Body of pancreas (tissue), 4 donors: ENCODE results near the gene DACH1. TPM values are rescaled to one million over a fixed set of nuclear protein-coding genes. Genes with fewer than 3 reads are reported as not detected.

Experiments used
- ATAC-seq: fragments of 150-250 bp; one replicate; pipeline ENCODE4 v1.9.1; 2016
- DNase-seq, 4 donors: peaks; one replicate each; pipeline ENCODE4 v3.0.0-alpha.2; 2019
- H3K27ac ChIP-seq, 4 donors: fragments of 200-600 bp; sonication (generic); 1 replicate in 3 of 4; 2 replicates in 1 of 4; pipeline versions ENCODE4 v1.5.1 to v1.6.1; 2016 to 2019; ENCODE audit warnings: mild to moderate bottlenecking in 1 of 4, mixed read lengths in 1 of 4, moderate library complexity in 1 of 4
- H3K27me3 ChIP-seq, 2 donors: fragments of 200-600 bp; sonication (generic); one replicate each; pipeline ENCODE4 v1.6.0; 2016; ENCODE audit warnings: mild to moderate bottlenecking in 1 of 2
- H3K36me3 ChIP-seq, 2 donors: fragments of 200-600 bp; sonication (generic); replicated peaks in 1 of 2; 2 replicates each; pipeline ENCODE4 v1.5.1; 2016; ENCODE audit warnings: low read depth in 2 of 2; ENCODE audit not compliant: insufficient read depth in 1 of 2
- H3K4me1 ChIP-seq: fragments of 200-600 bp; sonication (generic); one replicate; pipeline ENCODE4 v1.6.0; 2016
- H3K4me3 ChIP-seq, 2 donors: fragments of 200-600 bp; sonication (generic); 1 replicate in 1 of 2; 2 replicates in 1 of 2; pipeline ENCODE4 v1.5.1; 2016 to 2019
- H3K9me3 ChIP-seq, 3 donors: fragments of 200-600 bp; sonication (generic); 1 replicate in 2 of 3; 2 replicates in 1 of 3; pipeline ENCODE4 v1.5.1; 2016
- CTCF ChIP-seq, 7 experiments: fragments of 450-650 bp in 4 of 7; fragments of 200-600 bp in 3 of 7; sonication (generic) in 3 of 7; IDR thresholded peaks; one replicate each; pipeline ENCODE4 v1.5.1; 2016 to 2019; ENCODE audit warnings: antibody characterized with exemption in 7 of 7
- POLR2A ChIP-seq, 3 donors: fragments of 450-650 bp; IDR thresholded peaks; one replicate each; pipeline ENCODE4 v1.6.1; 2016; ENCODE audit warnings: antibody characterized with exemption in 3 of 3, mild to moderate bottlenecking in 2 of 3
- WGBS, 2 donors: methylation state at CpG; one replicate each; pipeline ENCODE4 v1.1.5; 2017; 5-methylcytosine and 5-hydroxymethylcytosine counted together
- intact Hi-C: fragments of 100-400 bp; cut with DNase I; formaldehyde crosslinking; loops from one replicate; pipeline ENCODE4 v1.15.1; 2023
- total RNA-seq, 2 donors: library from RNA; depleted of rRNA; stranded (reverse); fragments of >200 nt; gene quantifications; one replicate each; pipeline ENCODE4 v1.1.0, GENCODE V29; 2016

Gene DACH1
- total RNA-seq, 2 donors from 2014 or later = 2.9 to 3.3 TPM

- intact Hi-C loops = no loop called here
- Histone ChIP-seq H3K27ac (no peak overlapping the region), H3K9me3 (no peaks in the 10 kb centered on the region), H3K4me1 (no peaks in the 10 kb centered on the region), H3K4me3 (no peak overlapping the region), H3K36me3 (no peaks in the 10 kb centered on the region), H3K27me3 (no peaks in the 10 kb centered on the region)
- TF ChIP-seq POLR2A (IDR thresholded peaks at IDR 0.05) = no peak
- no peak for TF ChIP-seq CTCF (IDR thresholded peaks at IDR 0.05)
- WGBS, 2 donors = 83 to 89% methylated on average over 2 of the region's 2 CpGs
- no peak for ATAC-seq
- DNase-seq = no peak
These were observed 36.3 kb downstream of the DACH1 start for GRCh38 chr13:71830736-71831135.

GRCh38 chr13:71830323-71830722 is 36.7 kb downstream of the DACH1 start:
- H3K9me3 ChIP-seq = no peaks in the 10 kb centered on the region
- no peaks in the 10 kb centered on the region for H3K36me3 ChIP-seq
- DNase-seq (no peak), ATAC-seq (no peak)
- H3K4me1 ChIP-seq = no peaks in the 10 kb centered on the region
- 41 to 45% methylated on average over 5 of the region's 5 CpGs for WGBS, 2 donors
- H3K27me3 ChIP-seq = no peaks in the 10 kb centered on the region
- no peak overlapping the region for H3K27ac ChIP-seq
- TF ChIP-seq POLR2A (IDR thresholded peaks at IDR 0.05) (no peak), CTCF (IDR thresholded peaks at IDR 0.05) (no peak)
- no peak overlapping the region for H3K4me3 ChIP-seq
- intact Hi-C loops = no loop called here

GRCh38 chr13:71829547-71829946 is 37.5 kb downstream of the DACH1 start:
- Histone ChIP-seq H3K4me1 (no peaks in the 10 kb centered on the region), H3K9me3 (no peaks in the 10 kb centered on the region), H3K4me3 (no peak overlapping the region), H3K36me3 (no peaks in the 10 kb centered on the region), H3K27ac (no peak overlapping the region), H3K27me3 (no peaks in the 10 kb centered on the region)
- WGBS, 2 donors = 60 to 64% methylated on average over 1 of the region's 1 CpG
- no peak for TF ChIP-seq POLR2A (IDR thresholded peaks at IDR 0.05)
- TF ChIP-seq CTCF (IDR thresholded peaks at IDR 0.05) = no peak
- ATAC-seq (no peak), DNase-seq (no peak)
- intact Hi-C loops = no loop called here

- DNase-seq (no peak), ATAC-seq (no peak)
- Histone ChIP-seq H3K36me3 (no peaks in the 10 kb centered on the region), H3K9me3 (no peaks in the 10 kb centered on the region), H3K4me3 (no peak overlapping the region), H3K27me3 (no peaks in the 10 kb centered on the region), H3K4me1 (no peaks in the 10 kb centered on the region), H3K27ac (no peak overlapping the region)
- whole genome bisulfite sequencing, 2 donors = 77 to 78% methylated on average over 2 of the region's 2 CpGs
- no peak for TF ChIP-seq CTCF (IDR thresholded peaks at IDR 0.05)
- no peak for TF ChIP-seq POLR2A (IDR thresholded peaks at IDR 0.05)
- intact Hi-C loops = no loop called here
These were observed 38.4 kb downstream of the DACH1 start for GRCh38 chr13:71828564-71828963.

GRCh38 chr13:71828117-71828516 is 38.9 kb downstream of the DACH1 start:
- no peak for TF ChIP-seq CTCF (IDR thresholded peaks at IDR 0.05)
- TF ChIP-seq POLR2A (IDR thresholded peaks at IDR 0.05) = no peak
- no peaks in the 10 kb centered on the region for H3K4me1 ChIP-seq
- WGBS, 2 donors = 27 to 34% methylated on average over 6 of the region's 6 CpGs
- DNase-seq (no peak), ATAC-seq (no peak)
- H3K9me3 ChIP-seq = no peaks in the 10 kb centered on the region
- H3K27me3 ChIP-seq = no peaks in the 10 kb centered on the region
- H3K4me3 ChIP-seq = no peak overlapping the region
- intact Hi-C loops = no loop called here
- no peak overlapping the region for H3K27ac ChIP-seq
- H3K36me3 ChIP-seq = no peaks in the 10 kb centered on the region
